Renal cortical epithelial cell (primary cell): ENCODE data around the gene ANKS4B. TPM values are rescaled to one million over a fixed set of nuclear protein-coding genes. Genes with fewer than 3 reads are reported as not detected.
"Not testable (repeated sequence)": the region's sequence is repeated elsewhere in the genome, so short reads cannot be mapped to it uniquely, and the experiment has no call there.

ENCODE experiments used
- DNase-seq: peaks from one replicate; pipeline ENCODE4 v3.0.0-alpha.2; 2011; ENCODE audit warnings: low read depth
- total RNA-seq: library from RNA; depleted of rRNA; stranded (reverse); fragments of >200 nt; gene quantifications from 2 replicates; pipeline ENCODE4 v1.2.3, GENCODE V29; 2014

The ANKS4B gene
- total RNA-seq, result not detected in 2 replicates

GRCh38 chr16:21233521-21234150 lies at the start of gene ANKS4B:
Gene ANKS4B, plus strand, starts transcription at chr16:21233699. Its CDS starts 39 bp downstream, at chr16:21233738.
- peak; percentile 37 for DNase-seq

GRCh38 chr16:21183995-21184394 lies 49.5 kb upstream of the ANKS4B start:
- no peak for DNase-seq

- peak; percentile 50 for DNase-seq
These were observed 48.7 kb upstream of the ANKS4B start for GRCh38 chr16:21184834-21185233.

GRCh38 chr16:21185659-21186325 lies 47.7 kb upstream of the ANKS4B start:
- no peak for DNase-seq

GRCh38 chr16:21186326-21186691 lies 47.2 kb upstream of the ANKS4B start:
- no peak for DNase-seq

GRCh38 chr16:21189311-21189710 lies 44.2 kb upstream of the ANKS4B start:
- DNase-seq, result no peak

- DNase-seq, result no peak
These were observed 43.5 kb upstream of the ANKS4B start for GRCh38 chr16:21190013-21190412.

- DNase-seq, result no peak
These were observed 42.9 kb upstream of the ANKS4B start for GRCh38 chr16:21190599-21190998.

- DNase-seq, result no peak
These were observed 40.5 kb upstream of the ANKS4B start for GRCh38 chr16:21192991-21193390.

- peak; percentile 78 for DNase-seq
These were observed 38.7 kb upstream of the ANKS4B start for GRCh38 chr16:21194771-21195301.

GRCh38 chr16:21195330-21195729 lies 38.2 kb upstream of the ANKS4B start:
- DNase-seq, result not testable (repeated sequence)

GRCh38 chr16:21197112-21197511 lies 36.4 kb upstream of the ANKS4B start:
- DNase-seq, result no peak

- DNase-seq, result no peak
These were observed 35.9 kb upstream of the ANKS4B start for GRCh38 chr16:21197621-21198020.

- no peak for DNase-seq
These were observed 33.8 kb upstream of the ANKS4B start for GRCh38 chr16:21199607-21200218.

GRCh38 chr16:21203155-21203797 lies 30.2 kb upstream of the ANKS4B start:
- DNase-seq, result no peak

GRCh38 chr16:21205303-21205702 lies 28.2 kb upstream of the ANKS4B start:
- DNase-seq, result peak; percentile 59

- no peak for DNase-seq
These were observed 26.9 kb upstream of the ANKS4B start for GRCh38 chr16:21206550-21206949.

- DNase-seq, result no peak
These were observed 24.9 kb upstream of the ANKS4B start for GRCh38 chr16:21208446-21209230.

- DNase-seq, result no peak
These were observed 22.0 kb upstream of the ANKS4B start, which contains the start of gene ZP2 for GRCh38 chr16:21211486-21211885. Gene ZP2, minus strand, starts transcription at chr16:21211574. Its CDS starts 27 bp downstream, at chr16:21211547.

GRCh38 chr16:21214086-21214485 lies 19.4 kb upstream of the ANKS4B start:
- no peak for DNase-seq

GRCh38 chr16:21217121-21217520 lies 16.4 kb upstream of the ANKS4B start:
- no peak for DNase-seq
